HG03066 (cell line): ENCODE data around the gene S100A13.
"Not testable (repeated sequence)": the region's sequence is repeated elsewhere in the genome, so short reads cannot be mapped to it uniquely, and the experiment has no call there.

Experiments
- ATAC-seq: cut with Tn5 transposase; IDR thresholded peaks from one replicate; pipeline ENCODE4 v1.9.1; 2021; ENCODE audit warnings: low read depth; ENCODE audit not compliant: unreplicated experiment

The S100A13 gene

GRCh38 chr1:153649137-153649862, 22.0 kb upstream of the S100A13 start:
- no peak for ATAC-seq

GRCh38 chr1:153648000-153648643, 20.8 kb upstream of the S100A13 start:
- ATAC-seq = no peak

GRCh38 chr1:153647346-153647714, 20.0 kb upstream of the S100A13 start:
- ATAC-seq = no peak

- no peak for ATAC-seq
These were observed 19.5 kb upstream of the S100A13 start for GRCh38 chr1:153646672-153647345.

GRCh38 chr1:153643816-153644215, 16.5 kb upstream of the S100A13 start:
- no peak for ATAC-seq

- ATAC-seq = no peak
These were observed 15.8 kb upstream of the S100A13 start for GRCh38 chr1:153643100-153643499.

GRCh38 chr1:153642161-153642560, 14.9 kb upstream of the S100A13 start:
- no peak for ATAC-seq

- ATAC-seq = no peak
These were observed 13.6 kb upstream of the S100A13 start for GRCh38 chr1:153640861-153641260.

GRCh38 chr1:153640213-153640612, 12.9 kb upstream of the S100A13 start:
- ATAC-seq = not testable (repeated sequence)

GRCh38 chr1:153639280-153639679, 12.0 kb upstream of the S100A13 start:
- no peak for ATAC-seq

GRCh38 chr1:153638261-153638660, 11.0 kb upstream of the S100A13 start:
- ATAC-seq = no peak

- no peak for ATAC-seq
These were observed 9.0 kb upstream of the S100A13 start for GRCh38 chr1:153636312-153636711.

GRCh38 chr1:153635872-153636271, 8.6 kb upstream of the S100A13 start:
- no peak for ATAC-seq

- ATAC-seq = peak; percentile 87
These were observed 6.7 kb upstream of the S100A13 start, which contains the start of gene CHTOP for GRCh38 chr1:153633754-153634665. CHTOP (plus strand) TSS chr1:153634066; CDS start chr1:153636589, 2,523 bp downstream.

GRCh38 chr1:153633161-153633753, 6.0 kb upstream of the S100A13 start:
- no peak for ATAC-seq

GRCh38 chr1:153631047-153632022, 4.0 kb upstream of the S100A13 start:
- ATAC-seq = no peak

- ATAC-seq = no peak
These were observed 3.1 kb upstream of the S100A13 start for GRCh38 chr1:153630384-153630783.

- no peak for ATAC-seq
These were observed 2.7 kb upstream of the S100A13 start for GRCh38 chr1:153629971-153630370.

- no peak for ATAC-seq
These were observed 2.0 kb upstream of the S100A13 start for GRCh38 chr1:153629343-153629665.
